ENCODE results near the gene FZD10. TPM values are rescaled to one million over a fixed set of nuclear protein-coding genes. Genes with fewer than 3 reads are reported as not detected.

Gene FZD10
- total RNA-seq, 2 experiments from 2014 or later: not detected

DNA sequence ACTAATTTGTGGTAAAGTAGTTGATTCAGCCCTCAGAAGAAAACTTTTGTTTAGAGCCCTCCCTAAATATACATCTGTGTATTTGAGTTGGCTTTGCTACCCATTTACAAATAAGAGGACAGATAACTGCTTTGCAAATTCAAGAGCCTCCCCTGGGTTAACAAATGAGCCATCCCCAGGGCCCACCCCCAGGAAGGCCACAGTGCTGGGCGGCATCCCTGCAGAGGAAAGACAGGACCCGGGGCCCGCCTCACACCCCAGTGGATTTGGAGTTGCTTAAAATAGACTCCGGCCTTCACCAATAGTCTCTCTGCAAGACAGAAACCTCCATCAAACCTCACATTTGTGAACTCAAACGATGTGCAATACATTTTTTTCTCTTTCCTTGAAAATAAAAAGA is 2.7 kb downstream of the FZD10 start:
- ChIA-PET CTCF (no interaction called here), POLR2A (no interaction called here)
- peaks cover 3% of the 10 kb centered on the region for H3K36me3 Mint-ChIP-seq (ENCODE audit: low read depth)
- no peak overlapping the region for H3K4me3 Mint-ChIP-seq
- no peak overlapping the region for H3K27ac Mint-ChIP-seq
- no peak for DNase-seq
- H3K4me1 Mint-ChIP-seq: peaks cover 2% of the 10 kb centered on the region
- H3K27me3 Mint-ChIP-seq: peaks cover 28% of the 10 kb centered on the region
- H3K9me3 Mint-ChIP-seq: no peaks in the 10 kb centered on the region

DNA sequence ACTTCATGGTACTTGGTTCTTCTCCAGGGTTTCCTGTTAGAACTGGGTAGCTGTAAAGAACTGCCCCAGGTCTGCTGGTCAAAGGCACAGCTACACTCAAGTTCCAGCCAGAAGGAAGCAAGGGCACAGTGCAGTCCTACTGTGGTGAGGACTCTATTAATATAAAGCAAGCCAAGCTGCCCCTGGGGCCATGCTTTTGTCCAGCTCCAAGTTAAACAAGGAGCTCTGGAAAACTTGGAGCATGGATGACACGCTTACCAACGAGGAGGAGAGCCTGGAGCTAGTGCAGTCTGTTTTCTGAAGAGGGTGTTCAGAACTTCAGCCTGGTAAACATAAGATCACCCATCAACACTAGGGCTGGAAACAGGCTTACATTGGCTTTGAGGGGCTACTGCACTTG is 4.0 kb downstream of the FZD10 start:
- H3K4me1 Mint-ChIP-seq: peaks cover 2% of the 10 kb centered on the region
- ChIA-PET CTCF (no interaction called here), POLR2A (no interaction called here)
- no peaks in the 10 kb centered on the region for H3K9me3 Mint-ChIP-seq
- no peak overlapping the region for H3K27ac Mint-ChIP-seq
- H3K4me3 Mint-ChIP-seq: no peak overlapping the region
- DNase-seq: no peak
- H3K27me3 Mint-ChIP-seq: peaks cover 28% of the 10 kb centered on the region
- peaks cover 3% of the 10 kb centered on the region for H3K36me3 Mint-ChIP-seq (ENCODE audit: low read depth)

DNA sequence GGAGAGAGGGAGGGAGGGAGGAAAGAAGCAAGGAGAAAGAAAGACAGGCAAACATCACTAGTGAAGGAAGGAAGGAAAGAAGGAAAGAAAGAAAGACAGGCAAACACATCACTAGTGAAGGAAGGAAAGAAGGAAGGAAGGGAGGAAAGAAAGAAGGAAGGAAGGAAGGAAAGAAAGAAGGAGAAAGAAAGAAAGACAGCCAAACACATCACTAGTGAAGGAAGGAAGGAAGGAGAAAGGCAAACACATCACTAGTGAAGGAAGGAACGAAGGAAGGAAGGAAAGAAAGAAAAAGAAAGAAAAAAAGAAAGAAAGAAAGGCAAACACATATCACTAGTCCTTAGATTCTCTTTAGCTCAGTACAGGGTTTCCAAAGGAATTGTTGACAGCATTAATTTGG is 5.3 kb downstream of the FZD10 start:
- DNase-seq: no peak
- H3K4me1 Mint-ChIP-seq: peaks cover 2% of the 10 kb centered on the region
- ChIA-PET POLR2A (no interaction called here), CTCF (no interaction called here)
- H3K27ac Mint-ChIP-seq: no peak overlapping the region
- no peak overlapping the region for H3K4me3 Mint-ChIP-seq
- no peaks in the 10 kb centered on the region for H3K9me3 Mint-ChIP-seq
- peaks cover 25% of the 10 kb centered on the region for H3K27me3 Mint-ChIP-seq
- H3K36me3 Mint-ChIP-seq (ENCODE audit: low read depth): peaks cover 3% of the 10 kb centered on the region

DNA sequence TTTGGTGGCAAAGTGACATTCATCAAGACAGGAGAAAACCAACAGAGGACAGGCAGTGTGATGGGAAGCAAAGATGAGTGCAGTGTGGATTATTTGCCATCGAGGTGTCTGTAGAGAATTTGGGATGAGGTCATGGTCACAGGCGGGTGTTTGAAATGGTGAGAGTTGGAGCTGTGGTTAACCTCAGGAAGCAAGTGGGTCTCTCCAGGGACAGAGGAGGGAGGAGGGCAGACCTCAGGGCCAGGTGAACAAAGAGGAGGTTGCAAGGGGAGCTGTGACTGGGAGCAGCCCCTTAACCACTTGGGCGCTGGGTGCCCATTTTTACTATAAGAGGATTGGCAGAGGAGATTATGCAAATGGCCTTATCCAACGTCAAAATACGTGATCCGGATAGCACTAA is 7.0 kb downstream of the FZD10 start:
- POLR2A ChIA-PET: no interaction called here
- H3K4me3 Mint-ChIP-seq: no peak overlapping the region

DNA sequence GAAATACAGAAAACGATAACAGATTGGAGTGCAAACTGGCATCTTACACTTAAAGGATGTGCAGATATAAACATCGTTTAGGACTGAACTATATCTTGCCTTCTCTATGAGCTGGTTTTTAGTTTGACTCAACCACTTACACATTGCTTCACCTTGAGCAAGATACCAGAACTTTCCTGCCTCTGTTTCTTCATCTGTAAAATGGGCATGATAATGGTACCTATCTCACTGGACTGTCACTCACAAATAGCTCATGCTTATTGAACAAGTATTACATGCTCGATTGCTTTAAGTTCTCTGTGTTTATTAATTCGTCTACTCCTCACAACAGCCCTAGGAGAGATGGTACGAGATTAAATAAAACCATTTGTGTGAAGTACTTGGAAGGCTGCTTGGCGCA is 7.7 kb downstream of the FZD10 start:
- POLR2A ChIA-PET: no interaction called here
- peaks cover 10% of the 10 kb centered on the region for H3K27me3 Mint-ChIP-seq
- H3K4me3 Mint-ChIP-seq: no peak overlapping the region
- no peaks in the 10 kb centered on the region for H3K4me1 Mint-ChIP-seq
- H3K27ac Mint-ChIP-seq: no peak overlapping the region
- H3K9me3 Mint-ChIP-seq: no peaks in the 10 kb centered on the region
- no peak for DNase-seq
- H3K36me3 Mint-ChIP-seq (ENCODE audit: low read depth): no peaks in the 10 kb centered on the region
- CTCF ChIA-PET: no interaction called here

More for the DNA sequence above, 7.0 kb downstream of the FZD10 start:
- no peak overlapping the region for H3K27ac Mint-ChIP-seq
- no peaks in the 10 kb centered on the region for H3K36me3 Mint-ChIP-seq (ENCODE audit: low read depth)
- DNase-seq: no peak
- H3K4me1 Mint-ChIP-seq: no peaks in the 10 kb centered on the region
- peaks cover 14% of the 10 kb centered on the region for H3K27me3 Mint-ChIP-seq
- CTCF ChIA-PET: no interaction called here
- no peaks in the 10 kb centered on the region for H3K9me3 Mint-ChIP-seq

DNA sequence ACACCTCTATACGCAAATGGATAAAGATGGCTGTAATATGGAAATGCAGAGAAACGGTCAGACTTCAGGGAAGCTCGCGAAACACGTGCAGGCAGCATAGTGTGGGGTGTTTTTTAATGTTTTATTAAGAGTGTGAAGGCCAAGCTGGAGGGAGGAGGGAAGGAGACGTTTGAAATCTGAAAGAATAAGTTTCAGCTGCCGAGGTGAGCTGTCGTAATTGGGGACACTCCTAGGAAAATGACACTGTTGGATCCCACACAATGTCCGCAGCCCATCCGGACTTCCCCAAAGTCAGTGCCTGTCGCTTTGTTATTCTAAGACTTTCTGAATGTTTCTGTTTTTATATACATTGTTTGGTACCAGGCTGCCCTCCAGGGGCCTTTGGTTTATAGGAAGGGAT is 8.3 kb downstream of the FZD10 start:
- Mint-ChIP-seq H3K27me3 (peaks cover 5% of the 10 kb centered on the region), H3K36me3 (ENCODE audit: low read depth) (no peaks in the 10 kb centered on the region), H3K4me3 (no peak overlapping the region), H3K4me1 (no peaks in the 10 kb centered on the region), H3K9me3 (no peaks in the 10 kb centered on the region), H3K27ac (no peak overlapping the region)
- ChIA-PET POLR2A (no interaction called here), CTCF (no interaction called here)
- DNase-seq: no peak

DNA sequence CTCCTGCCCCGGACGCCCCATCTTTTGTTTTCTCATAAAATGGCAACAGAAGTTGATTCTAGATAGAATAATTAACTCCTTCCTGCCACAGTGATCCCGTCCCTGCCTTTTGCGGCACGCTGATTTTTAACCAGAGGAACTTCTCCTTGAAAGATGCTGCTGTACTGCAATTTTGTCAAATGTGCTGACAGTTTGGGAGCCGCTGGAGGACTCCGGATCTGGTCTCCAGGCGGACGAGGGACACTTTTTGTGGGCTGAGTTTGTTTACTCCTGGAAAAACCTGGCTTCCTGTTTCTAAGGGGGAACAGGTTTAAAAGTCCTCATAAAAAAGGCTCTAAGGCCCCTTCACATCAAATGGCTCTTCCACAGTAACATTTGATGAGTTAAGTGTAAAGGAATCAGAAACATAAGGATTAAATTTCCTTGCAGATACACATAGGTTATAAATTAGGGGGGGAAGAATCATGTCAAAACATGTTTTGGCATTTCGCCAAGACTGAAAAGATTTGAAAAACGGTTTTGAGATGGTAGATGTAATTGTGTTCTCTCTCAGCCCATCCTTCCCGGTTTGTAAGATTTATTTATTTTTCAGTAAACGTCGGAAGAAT is 15.5 kb downstream of the FZD10 start:
- Mint-ChIP-seq H3K4me3 (no peak overlapping the region), H3K9me3 (peaks cover 3% of the 10 kb centered on the region), H3K4me1 (no peaks in the 10 kb centered on the region), H3K27ac (no peak overlapping the region), H3K27me3 (no peaks in the 10 kb centered on the region), H3K36me3 (ENCODE audit: low read depth) (no peaks in the 10 kb centered on the region)
- no peak for DNase-seq
- ChIA-PET CTCF (no interaction called here), POLR2A (no interaction called here)

DNA sequence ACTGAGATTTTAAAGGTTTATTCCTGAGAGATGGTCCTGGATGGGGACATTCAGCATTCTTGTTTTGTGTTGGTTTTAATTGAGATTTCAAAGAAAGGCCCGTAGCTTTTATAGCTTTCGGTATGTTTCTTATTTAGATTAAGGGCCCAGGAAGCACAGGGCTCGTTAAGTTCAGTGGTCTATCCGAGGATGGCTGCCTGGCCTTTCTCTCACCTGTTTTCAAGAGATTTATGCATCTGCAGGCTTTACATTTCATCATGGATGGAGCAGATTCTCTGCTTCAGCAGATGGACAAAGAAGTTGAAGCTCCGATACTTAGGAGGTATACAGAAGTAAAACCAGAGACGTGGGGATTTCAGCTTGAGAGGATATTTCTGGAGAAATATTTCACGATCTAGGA is 16.0 kb downstream of the FZD10 start:
- H3K27ac Mint-ChIP-seq: no peak overlapping the region
- H3K4me3 Mint-ChIP-seq: no peak overlapping the region
- DNase-seq: no peak
- H3K36me3 Mint-ChIP-seq (ENCODE audit: low read depth): no peaks in the 10 kb centered on the region
- peaks cover 3% of the 10 kb centered on the region for H3K9me3 Mint-ChIP-seq
- CTCF ChIA-PET: no interaction called here
- POLR2A ChIA-PET: no interaction called here
- no peaks in the 10 kb centered on the region for H3K4me1 Mint-ChIP-seq
- H3K27me3 Mint-ChIP-seq: no peaks in the 10 kb centered on the region

DNA sequence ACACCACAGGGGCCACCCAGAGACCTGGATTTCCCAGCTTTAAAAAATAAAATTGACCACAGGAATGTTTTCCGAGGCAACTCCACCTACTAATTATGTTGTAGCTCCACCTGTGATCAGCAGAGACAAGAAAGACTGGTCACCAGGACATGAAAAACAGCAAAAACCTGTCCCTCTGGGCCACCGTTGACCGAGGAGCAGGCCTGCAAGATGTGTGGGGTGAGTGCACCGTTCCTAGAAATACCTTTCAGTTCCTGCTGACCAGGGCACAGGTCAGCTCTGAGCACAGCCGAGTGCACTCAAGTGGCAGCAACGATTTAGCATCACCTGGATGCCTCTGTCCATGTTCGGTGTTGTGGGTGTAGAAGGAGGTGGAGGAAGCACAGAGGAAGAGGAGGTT is 16.9 kb downstream of the FZD10 start:
- DNase-seq: no peak
- H3K9me3 Mint-ChIP-seq: peaks cover 3% of the 10 kb centered on the region
- CTCF ChIA-PET: no interaction called here
- no peak overlapping the region for H3K4me3 Mint-ChIP-seq
- no peak overlapping the region for H3K27ac Mint-ChIP-seq
- POLR2A ChIA-PET: no interaction called here
- no peaks in the 10 kb centered on the region for H3K4me1 Mint-ChIP-seq
- no peaks in the 10 kb centered on the region for H3K36me3 Mint-ChIP-seq (ENCODE audit: low read depth)
- no peaks in the 10 kb centered on the region for H3K27me3 Mint-ChIP-seq

DNA sequence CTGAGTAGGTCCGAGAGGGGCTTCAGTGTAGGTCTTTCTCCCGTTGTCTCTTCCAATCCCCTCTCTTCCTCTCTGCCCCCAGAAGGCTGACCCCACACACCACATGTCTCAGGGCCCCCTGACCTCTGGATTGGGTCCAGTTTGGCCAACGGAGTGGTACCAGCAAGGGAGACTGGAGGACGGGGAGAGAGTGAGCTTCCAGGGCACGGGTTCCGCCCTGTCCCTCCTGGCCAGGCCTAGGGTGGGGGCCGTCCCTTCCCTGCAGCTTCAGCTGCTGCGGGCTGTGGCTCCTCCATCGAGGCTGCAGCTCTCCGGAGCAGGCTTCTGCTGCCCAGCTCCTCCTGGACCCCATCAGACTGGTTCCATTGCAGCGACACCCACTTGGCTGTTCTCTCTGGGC is 17.4 kb downstream of the FZD10 start:
- Mint-ChIP-seq H3K4me1 (no peaks in the 10 kb centered on the region), H3K27me3 (no peaks in the 10 kb centered on the region), H3K27ac (no peak overlapping the region), H3K4me3 (no peak overlapping the region), H3K9me3 (peaks cover 3% of the 10 kb centered on the region), H3K36me3 (ENCODE audit: low read depth) (no peaks in the 10 kb centered on the region)
- no peak for DNase-seq
- ChIA-PET POLR2A (no interaction called here), CTCF (no interaction called here)

DNA sequence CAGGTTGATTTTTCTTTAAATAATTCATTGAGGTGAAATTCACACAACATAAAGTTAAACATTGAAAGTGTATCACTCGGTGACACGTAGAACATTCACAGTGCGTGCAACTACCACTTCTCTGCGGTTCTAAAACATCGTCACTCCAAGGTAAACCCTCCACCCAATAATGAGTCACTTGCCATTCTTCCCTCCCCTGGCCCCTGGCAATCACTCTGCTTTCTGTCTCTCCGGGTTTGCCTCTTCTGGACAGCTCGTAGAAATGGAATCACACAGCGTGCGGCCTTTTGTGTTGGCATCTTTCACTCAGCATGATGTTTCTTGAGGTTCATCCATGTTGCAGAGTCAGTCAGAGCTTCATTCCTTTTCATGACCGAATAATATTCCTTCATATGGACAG is 18.9 kb downstream of the FZD10 start:
- H3K9me3 Mint-ChIP-seq: peaks cover 3% of the 10 kb centered on the region
- DNase-seq: no peak
- H3K4me1 Mint-ChIP-seq: no peaks in the 10 kb centered on the region
- no peaks in the 10 kb centered on the region for H3K27me3 Mint-ChIP-seq
- H3K36me3 Mint-ChIP-seq (ENCODE audit: low read depth): no peaks in the 10 kb centered on the region
- ChIA-PET POLR2A (no interaction called here), CTCF (no interaction called here)
- H3K27ac Mint-ChIP-seq: no peak overlapping the region
- H3K4me3 Mint-ChIP-seq: no peak overlapping the region

DNA sequence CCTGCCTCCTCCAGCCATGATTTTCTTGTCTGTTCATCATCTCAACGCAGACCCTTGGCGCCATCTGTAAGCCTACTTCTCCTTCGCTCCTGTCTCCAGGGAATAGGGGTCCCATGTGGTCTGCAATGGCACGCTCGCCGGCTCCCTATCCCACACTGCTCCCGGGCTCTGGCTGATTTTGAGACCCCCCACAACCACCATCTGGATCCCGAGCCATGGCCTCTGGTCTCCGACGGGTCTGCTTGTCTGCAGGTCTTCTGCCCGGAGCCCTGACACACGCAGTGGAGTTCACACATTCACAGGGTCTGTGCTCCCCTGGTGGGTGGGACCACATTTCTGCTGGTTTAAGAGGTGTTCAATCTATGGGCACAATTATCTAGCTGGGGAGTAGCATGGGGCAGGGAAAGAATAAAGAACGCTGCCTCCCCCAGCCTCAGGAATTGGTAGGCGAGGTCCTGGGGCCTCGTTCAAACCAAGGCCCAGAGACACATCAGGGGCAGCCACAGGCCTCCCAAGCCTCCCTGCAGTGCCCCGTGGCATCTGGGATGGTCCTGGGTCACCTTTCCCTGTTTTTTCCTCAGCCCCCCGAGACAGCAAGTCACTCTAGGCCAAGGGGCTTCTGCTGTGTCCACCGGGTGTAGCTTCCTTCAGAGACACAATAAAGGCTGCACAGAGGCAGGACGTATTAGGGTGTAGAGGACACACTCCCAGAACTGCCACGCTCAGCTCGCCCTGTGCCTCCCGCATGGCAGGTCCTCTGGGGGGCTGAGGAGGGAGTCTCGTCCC is 21.5 kb downstream of the FZD10 start:
- no peak for DNase-seq
- CTCF ChIA-PET: no interaction called here
- POLR2A ChIA-PET: no interaction called here
- H3K27ac Mint-ChIP-seq: no peak overlapping the region
- H3K4me1 Mint-ChIP-seq: no peaks in the 10 kb centered on the region
- H3K9me3 Mint-ChIP-seq: peaks cover 3% of the 10 kb centered on the region
- H3K27me3 Mint-ChIP-seq: no peaks in the 10 kb centered on the region
- H3K36me3 Mint-ChIP-seq (ENCODE audit: low read depth): no peaks in the 10 kb centered on the region
- no peak overlapping the region for H3K4me3 Mint-ChIP-seq

DNA sequence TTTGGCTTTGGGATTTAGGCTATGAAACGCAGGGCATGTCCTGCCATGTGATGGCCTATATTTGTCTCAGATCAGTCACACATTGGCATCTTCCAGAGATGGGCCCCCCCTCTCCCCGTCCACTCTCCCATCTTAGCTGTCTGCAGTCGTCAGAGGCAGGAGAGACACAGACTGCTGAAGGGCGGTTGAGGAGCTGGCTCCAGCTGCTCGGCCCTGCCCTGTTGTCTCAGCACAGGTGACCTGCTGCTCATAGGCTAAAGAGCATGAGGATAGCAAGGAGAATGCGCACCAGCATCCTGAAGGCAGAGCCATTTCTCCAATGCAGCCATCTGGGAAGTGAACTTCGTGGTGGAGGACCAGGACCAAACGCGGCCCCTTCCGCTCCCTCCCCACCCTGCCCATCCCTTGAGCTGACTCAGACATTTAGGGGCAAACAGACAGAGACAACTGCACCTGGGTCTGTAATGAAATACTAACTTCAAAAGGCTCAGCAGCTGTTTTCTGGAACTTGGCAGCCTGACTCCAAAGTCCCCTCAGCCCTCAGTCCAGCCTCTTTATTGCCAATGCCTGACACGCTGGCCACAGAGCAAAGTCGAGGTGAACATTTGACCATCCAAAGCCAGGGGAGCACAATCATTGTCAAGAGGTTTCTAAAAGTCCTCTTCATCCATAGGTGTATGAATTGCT is 22.3 kb downstream of the FZD10 start:
- DNase-seq: no peak
- ChIA-PET POLR2A (no interaction called here), CTCF (no interaction called here)
- Mint-ChIP-seq H3K36me3 (ENCODE audit: low read depth) (no peaks in the 10 kb centered on the region), H3K27ac (no peak overlapping the region), H3K4me3 (no peak overlapping the region), H3K9me3 (peaks cover 3% of the 10 kb centered on the region), H3K4me1 (no peaks in the 10 kb centered on the region), H3K27me3 (no peaks in the 10 kb centered on the region)
